OCI-LY1 (cell line): ENCODE measurements around the gene SH3RF1.

Experiments
- H2AFZ ChIP-seq: fragments of 200-600 bp; sonication (generic), shearing (Covaris generic); 2 replicates; pipeline ENCODE4 v1.6.0; 2014; ENCODE audit warnings: antibody characterized with exemption, mild to moderate bottlenecking, low read length
- H3F3A ChIP-seq: fragments of 200-600 bp; sonication (generic), shearing (Covaris generic); 2 replicates; pipeline ENCODE4 v1.6.0; 2014; ENCODE audit warnings: mild to moderate bottlenecking, antibody characterized with exemption, low read length, moderate library complexity; ENCODE audit not compliant: insufficient read depth
- H3K27ac ChIP-seq: fragments of 200-600 bp; sonication (generic); 2 replicates; pipeline ENCODE4 v1.5.1; 2014; ENCODE audit warnings: low read length, mixed run types, mild to moderate bottlenecking, low read depth; ENCODE audit not compliant: poor library complexity, severe bottlenecking
- H3K27me3 ChIP-seq: fragments of 200-600 bp; sonication (generic); 2 replicates; pipeline ENCODE4 v1.6.0; 2014; ENCODE audit warnings: antibody characterized with exemption, mild to moderate bottlenecking, low read length, moderate library complexity; ENCODE audit not compliant: insufficient read depth
- H3K36me3 ChIP-seq: fragments of 200-600 bp; sonication (generic); 2 replicates; pipeline ENCODE4 v1.6.1; 2014; ENCODE audit warnings: mild to moderate bottlenecking, antibody characterized with exemption, low read length, moderate library complexity, mixed read lengths; ENCODE audit not compliant: insufficient read depth
- H3K4me1 ChIP-seq: fragments of 200-600 bp; sonication (generic); 2 replicates; pipeline ENCODE4 v1.5.1; 2014; ENCODE audit warnings: mild to moderate bottlenecking, low read length, moderate library complexity; ENCODE audit not compliant: insufficient read depth, severe bottlenecking
- H3K4me2 ChIP-seq: fragments of 200-600 bp; sonication (generic), shearing (Covaris generic); 2 replicates; pipeline ENCODE4 v1.6.1; 2014; ENCODE audit warnings: low read length
- H3K4me3 ChIP-seq: fragments of 200-600 bp; sonication (generic); 2 replicates; pipeline ENCODE4 v1.5.1; 2014; ENCODE audit warnings: low read length, low read depth, mild to moderate bottlenecking, mixed read lengths; ENCODE audit not compliant: poor library complexity, severe bottlenecking
- H3K79me2 ChIP-seq: fragments of 200-600 bp; shearing (Covaris generic); 2 replicates; pipeline ENCODE4 v1.6.1; 2016; ENCODE audit warnings: mixed run types, low read length, mixed read lengths; ENCODE audit not compliant: insufficient read depth
- H3K9ac ChIP-seq: fragments of 200-600 bp; sonication (generic), shearing (Covaris generic); 2 replicates; pipeline ENCODE4 v1.6.1; 2014; ENCODE audit warnings: mild to moderate bottlenecking, low read length, mixed read lengths
- H3K9me2 ChIP-seq: fragments of 200-600 bp; sonication (generic), shearing (Covaris generic); 2 replicates; pipeline ENCODE4 v1.6.1; 2014; ENCODE audit warnings: low read depth, mild to moderate bottlenecking, low read length, mixed read lengths
- H3K9me3 ChIP-seq: fragments of 200-600 bp; shearing (Covaris generic); 2 replicates; pipeline ENCODE4 v1.6.1; 2014; ENCODE audit warnings: low read length, mixed read lengths
- H4K20me1 ChIP-seq: fragments of 200-600 bp; sonication (generic), shearing (Covaris generic); 2 replicates; pipeline ENCODE4 v1.6.0; 2016; ENCODE audit warnings: mild to moderate bottlenecking, low read length; ENCODE audit not compliant: insufficient read depth
- EZH2 ChIP-seq: fragments of 200-600 bp; sonication (generic), shearing (Covaris generic); IDR thresholded peaks from 2 replicates; pipeline ENCODE4 v1.8.0; 2017; ENCODE audit warnings: borderline replicate concordance, mixed run types, mild to moderate bottlenecking, antibody characterized with exemption, low read length, moderate library complexity, mixed read lengths
- TF ChIP-seq, protein P1 (sequence below): fragments of 200-600 bp; sonication (generic), shearing (Covaris generic); IDR thresholded peaks from 2 replicates; pipeline ENCODE4 v1.5.1; 2017; ENCODE audit warnings: mild to moderate bottlenecking, antibody characterized with exemption, low read length, moderate library complexity, mixed read lengths

The SH3RF1 gene

DNA sequence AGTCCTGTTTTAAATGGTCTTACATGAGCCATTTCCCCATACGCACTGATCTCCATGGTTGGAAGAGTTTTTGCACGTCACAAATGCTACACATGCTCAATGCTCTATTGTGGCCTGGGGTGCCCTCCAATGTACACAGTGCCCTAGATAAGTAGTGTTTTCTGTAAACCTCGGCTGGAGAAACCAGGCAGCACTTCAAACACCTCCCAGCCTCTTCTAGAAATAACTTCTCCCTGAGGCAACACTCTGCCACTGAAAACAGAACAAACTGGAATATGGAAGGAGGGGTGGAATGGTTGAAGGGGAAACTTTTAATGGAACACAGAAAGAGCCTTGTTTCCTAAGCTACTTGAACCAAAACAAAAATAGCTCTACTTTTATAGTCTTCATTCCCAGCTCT is 136.8 kb downstream of the SH3RF1 start:
- H3K4me1 ChIP-seq: no peaks in the 10 kb centered on the region
- no peaks in the 10 kb centered on the region for H3K79me2 ChIP-seq
- H3F3A ChIP-seq: no peaks in the 10 kb centered on the region
- H3K4me3 ChIP-seq: no peak overlapping the region
- no peaks in the 10 kb centered on the region for H3K9me2 ChIP-seq
- no peak overlapping the region for H3K4me2 ChIP-seq
- no peak overlapping the region for H2AFZ ChIP-seq
- TF ChIP-seq, protein P1, sequence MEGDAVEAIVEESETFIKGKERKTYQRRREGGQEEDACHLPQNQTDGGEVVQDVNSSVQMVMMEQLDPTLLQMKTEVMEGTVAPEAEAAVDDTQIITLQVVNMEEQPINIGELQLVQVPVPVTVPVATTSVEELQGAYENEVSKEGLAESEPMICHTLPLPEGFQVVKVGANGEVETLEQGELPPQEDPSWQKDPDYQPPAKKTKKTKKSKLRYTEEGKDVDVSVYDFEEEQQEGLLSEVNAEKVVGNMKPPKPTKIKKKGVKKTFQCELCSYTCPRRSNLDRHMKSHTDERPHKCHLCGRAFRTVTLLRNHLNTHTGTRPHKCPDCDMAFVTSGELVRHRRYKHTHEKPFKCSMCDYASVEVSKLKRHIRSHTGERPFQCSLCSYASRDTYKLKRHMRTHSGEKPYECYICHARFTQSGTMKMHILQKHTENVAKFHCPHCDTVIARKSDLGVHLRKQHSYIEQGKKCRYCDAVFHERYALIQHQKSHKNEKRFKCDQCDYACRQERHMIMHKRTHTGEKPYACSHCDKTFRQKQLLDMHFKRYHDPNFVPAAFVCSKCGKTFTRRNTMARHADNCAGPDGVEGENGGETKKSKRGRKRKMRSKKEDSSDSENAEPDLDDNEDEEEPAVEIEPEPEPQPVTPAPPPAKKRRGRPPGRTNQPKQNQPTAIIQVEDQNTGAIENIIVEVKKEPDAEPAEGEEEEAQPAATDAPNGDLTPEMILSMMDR: no peak
- TF ChIP-seq EZH2: no peak
- H3K27ac ChIP-seq: no peak overlapping the region
- no peaks in the 10 kb centered on the region for H3K36me3 ChIP-seq
- H4K20me1 ChIP-seq: no peaks in the 10 kb centered on the region
- H3K27me3 ChIP-seq: no peaks in the 10 kb centered on the region
- H3K9ac ChIP-seq: no peak overlapping the region
- H3K9me3 ChIP-seq: no peaks in the 10 kb centered on the region

DNA sequence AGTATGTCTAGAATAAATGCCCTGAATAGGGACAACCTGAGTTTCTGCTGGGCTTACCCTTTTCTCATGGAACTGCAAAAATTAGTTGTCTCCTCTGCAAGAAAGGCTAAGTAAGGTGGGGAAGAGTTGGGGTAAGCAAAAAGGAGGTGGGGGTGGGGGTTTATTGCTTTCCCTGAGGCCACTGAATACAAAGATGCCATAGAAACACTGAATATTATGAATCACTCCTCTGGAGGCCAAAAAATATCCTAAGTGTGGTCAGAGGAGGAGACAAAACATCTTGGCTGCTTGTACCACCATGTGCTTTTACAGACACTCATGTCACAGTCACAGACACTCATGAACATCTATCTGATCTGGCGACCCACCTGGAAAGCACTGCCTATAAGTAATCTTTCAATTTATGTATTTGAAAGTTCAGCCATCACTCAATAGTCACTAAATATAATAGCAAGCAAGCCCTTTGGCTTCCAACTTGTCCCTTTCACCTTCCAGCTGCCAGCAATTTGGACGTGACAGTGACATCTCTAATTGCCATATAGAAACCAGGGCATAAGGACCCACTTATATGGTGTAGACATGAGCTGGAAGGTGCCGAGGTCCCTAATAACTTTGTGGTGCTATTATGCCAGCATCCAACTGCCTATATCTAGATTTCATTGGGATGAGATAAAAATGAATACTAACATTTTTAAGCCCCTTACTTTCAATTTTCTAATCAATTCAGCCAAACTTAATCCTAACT is 138.0 kb downstream of the SH3RF1 start:
- Histone ChIP-seq H3K9me2 (no peaks in the 10 kb centered on the region), H3K36me3 (no peaks in the 10 kb centered on the region), H3K79me2 (no peaks in the 10 kb centered on the region), H4K20me1 (no peaks in the 10 kb centered on the region), H3K27ac (no peak overlapping the region), H3K9me3 (no peaks in the 10 kb centered on the region), H3K4me1 (no peaks in the 10 kb centered on the region), H3F3A (no peaks in the 10 kb centered on the region), H3K27me3 (no peaks in the 10 kb centered on the region), H3K4me2 (no peak overlapping the region), H3K4me3 (no peak overlapping the region), H2AFZ (no peak overlapping the region), H3K9ac (no peak overlapping the region)
- TF ChIP-seq, protein P1: no peak
- no peak for TF ChIP-seq EZH2

DNA sequence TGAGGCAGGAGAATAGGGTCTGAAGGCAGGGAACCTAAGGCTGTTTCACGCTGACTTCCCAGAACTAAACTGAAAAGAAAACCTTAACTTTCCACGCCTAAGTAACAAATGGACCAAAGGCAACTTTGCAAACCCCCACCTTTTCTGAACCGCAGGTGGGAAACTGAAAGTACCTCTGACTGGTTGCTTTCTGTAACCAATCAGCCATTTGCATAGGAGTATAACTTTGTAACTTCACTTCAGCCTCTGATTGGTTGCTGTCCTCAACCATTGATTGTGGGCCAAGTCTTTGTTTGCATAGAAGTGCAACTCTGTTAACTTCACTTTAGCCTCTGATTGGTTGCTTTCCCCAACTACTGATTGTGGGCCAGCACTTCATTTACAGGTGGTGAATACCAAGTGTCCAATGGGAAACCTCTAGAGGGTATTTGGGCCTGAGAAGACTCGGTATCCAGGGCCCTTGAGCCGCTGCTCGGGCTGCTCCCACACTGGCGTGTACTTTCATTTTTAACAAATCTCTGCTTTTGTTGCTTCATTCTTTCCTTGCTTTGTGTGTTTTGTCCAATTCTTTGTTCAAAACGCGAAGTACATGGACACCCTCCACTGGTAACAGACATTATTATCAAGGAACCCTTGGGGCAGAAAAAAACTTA is 139.1 kb downstream of the SH3RF1 start:
- no peaks in the 10 kb centered on the region for H3K27me3 ChIP-seq
- no peak overlapping the region for H3K9ac ChIP-seq
- H3K9me3 ChIP-seq: no peaks in the 10 kb centered on the region
- H4K20me1 ChIP-seq: no peaks in the 10 kb centered on the region
- H3K9me2 ChIP-seq: no peaks in the 10 kb centered on the region
- H3K27ac ChIP-seq: no peak overlapping the region
- H3K4me2 ChIP-seq: no peak overlapping the region
- no peaks in the 10 kb centered on the region for H3F3A ChIP-seq
- H3K4me1 ChIP-seq: no peaks in the 10 kb centered on the region
- H3K4me3 ChIP-seq: no peak overlapping the region
- no peak overlapping the region for H2AFZ ChIP-seq
- no peaks in the 10 kb centered on the region for H3K36me3 ChIP-seq
- TF ChIP-seq, protein P1: no peak
- TF ChIP-seq EZH2: no peak
- no peaks in the 10 kb centered on the region for H3K79me2 ChIP-seq
